Measurements from ENCODE around the gene PHLDB1. TPM values are rescaled to one million over a fixed set of nuclear protein-coding genes. Genes with fewer than 3 reads are reported as not detected.
A peak's percentile ranks its signal among the peaks of the same experiment; 100 is the strongest.
"Not testable (repeated sequence)": the region's sequence is repeated elsewhere in the genome, so short reads cannot be mapped to it uniquely, and the experiment has no call there.

The PHLDB1 gene
- total and polyA plus RNA-seq, 2 experiments from 2014 or later, result 60.2 to 126 TPM

- Histone ChIP-seq H3K36me3 (no peaks in the 10 kb centered on the region), H3K4me3 (peak within 1 kb of the TSS; percentile 95), H3K27me3 (no peaks in the 10 kb centered on the region), H3K27ac (peak within 1 kb of the TSS; percentile 98), H3K4me1 (ENCODE audit: low read depth) (peaks cover 15% of the 10 kb centered on the region), H3K9me3 (ENCODE audit: low read depth) (no peaks in the 10 kb centered on the region)
- DNase-seq (ENCODE audit: low read depth in 1 of 2, low spot score in 1 of 2), result peak; percentile 84 to 87
- no peak for TF ChIP-seq CTCF (IDR thresholded peaks at IDR 0.05; ENCODE audit: low read depth, low read length)
Measured at GRCh38 chr11:118572061-118572980, 35.1 kb upstream of the PHLDB1 start, which contains the start of gene ARCN1. ARCN1 (plus strand) TSS chr11:118572409; CDS start chr11:118572548, 139 bp downstream.

GRCh38 chr11:118572981-118573550 lies 34.3 kb upstream of the PHLDB1 start:
- no peak for TF ChIP-seq CTCF (IDR thresholded peaks at IDR 0.05; ENCODE audit: low read depth, low read length)

GRCh38 chr11:118574636-118575035 lies 32.8 kb upstream of the PHLDB1 start:
- Histone ChIP-seq H3K4me1 (ENCODE audit: low read depth) (peaks cover 15% of the 10 kb centered on the region), H3K36me3 (no peaks in the 10 kb centered on the region), H3K9me3 (ENCODE audit: low read depth) (no peaks in the 10 kb centered on the region), H3K27ac (no peak overlapping the region), H3K4me3 (no peak overlapping the region), H3K27me3 (no peaks in the 10 kb centered on the region)
- TF ChIP-seq CTCF (IDR thresholded peaks at IDR 0.05; ENCODE audit: low read depth, low read length), result no peak
- DNase-seq (ENCODE audit: low read depth in 1 of 2, low spot score in 1 of 2), result no peak

More at GRCh38 chr11:118572981-118573550, 34.3 kb upstream of the PHLDB1 start:
- H3K36me3 ChIP-seq, result no peaks in the 10 kb centered on the region
- H3K4me1 ChIP-seq (ENCODE audit: low read depth), result peaks cover 15% of the 10 kb centered on the region
- no peaks in the 10 kb centered on the region for H3K27me3 ChIP-seq
- H3K27ac ChIP-seq, result peak overlapping the region; percentile 98
- no peaks in the 10 kb centered on the region for H3K9me3 ChIP-seq (ENCODE audit: low read depth)
- DNase-seq (ENCODE audit: low read depth in 1 of 2, low spot score in 1 of 2), result peak in 1 of 2 donors; percentile 46
- peak overlapping the region; percentile 95 for H3K4me3 ChIP-seq

- Histone ChIP-seq H3K36me3 (peaks cover 10% of the 10 kb centered on the region), H3K4me1 (ENCODE audit: low read depth) (peaks cover 15% of the 10 kb centered on the region)
- H3K4me3 ChIP-seq; H3K27me3 ChIP-seq; DNase-seq (ENCODE audit: low read depth in 1 of 2, low spot score in 1 of 2); H3K9me3 ChIP-seq (ENCODE audit: low read depth); H3K27ac ChIP-seq: not testable (repeated sequence)
Measured at GRCh38 chr11:118577995-118578394, 29.4 kb upstream of the PHLDB1 start.

GRCh38 chr11:118581057-118581456 lies 26.4 kb upstream of the PHLDB1 start:
- no peaks in the 10 kb centered on the region for H3K4me1 ChIP-seq (ENCODE audit: low read depth)
- no peaks in the 10 kb centered on the region for H3K9me3 ChIP-seq (ENCODE audit: low read depth)
- H3K27me3 ChIP-seq, result no peaks in the 10 kb centered on the region
- TF ChIP-seq CTCF (IDR thresholded peaks at IDR 0.05; ENCODE audit: low read depth, low read length), result no peak
- H3K36me3 ChIP-seq, result peaks cover 38% of the 10 kb centered on the region
- H3K4me3 ChIP-seq, result no peak overlapping the region
- no peak for DNase-seq (ENCODE audit: low read depth in 1 of 2, low spot score in 1 of 2)
- H3K27ac ChIP-seq, result no peak overlapping the region

- no peaks in the 10 kb centered on the region for H3K27me3 ChIP-seq
- H3K9me3 ChIP-seq (ENCODE audit: low read depth), result no peaks in the 10 kb centered on the region
- TF ChIP-seq CTCF (IDR thresholded peaks at IDR 0.05; ENCODE audit: low read depth, low read length), result no peak
- no peak overlapping the region for H3K27ac ChIP-seq
- no peak overlapping the region for H3K4me3 ChIP-seq
- H3K4me1 ChIP-seq (ENCODE audit: low read depth), result no peaks in the 10 kb centered on the region
- no peak for DNase-seq (ENCODE audit: low read depth in 1 of 2, low spot score in 1 of 2)
- H3K36me3 ChIP-seq, result peaks cover 87% of the 10 kb centered on the region
Measured at GRCh38 chr11:118587952-118588351, 19.5 kb upstream of the PHLDB1 start.

All from cardiac muscle cell (in vitro differentiated cells and primary cell).